NCI-H2107 (cell line): ENCODE measurements around the gene MCHR1.
"Not testable (repeated sequence)": the region's sequence is repeated elsewhere in the genome, so short reads cannot be mapped to it uniquely, and the experiment has no call there.

Experiments used
- DNase-seq: peaks from one replicate; lab custom pipeline; 2025; lab: John Stamatoyannopoulos, UW

Gene MCHR1

GRCh38 chr22:40691532-40691931 lies 12.2 kb downstream of the MCHR1 start:
- DNase-seq, result no peak

DNA sequence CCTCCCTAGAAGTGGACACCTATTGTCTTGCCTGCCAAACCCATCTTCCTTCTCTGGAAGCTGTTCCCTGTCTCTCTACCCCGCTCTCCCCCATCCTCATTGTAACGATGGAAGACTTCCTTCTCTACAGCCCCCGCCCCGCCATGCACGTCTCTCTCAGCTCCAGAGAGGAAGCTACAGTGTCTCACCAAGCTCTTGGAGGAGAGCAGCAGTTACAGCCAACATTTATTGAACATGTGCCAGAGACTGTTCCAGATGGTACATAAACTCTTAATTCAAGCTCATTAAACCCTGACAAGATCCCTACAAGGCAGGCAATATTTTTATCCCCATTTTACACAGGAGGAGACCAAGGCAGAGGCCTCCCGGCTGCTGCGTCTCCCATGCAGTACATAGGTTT lies 15.1 kb downstream of the MCHR1 start:
- no peak for DNase-seq

GRCh38 chr22:40701274-40701673 lies 22.0 kb downstream of the MCHR1 start:
- DNase-seq, result no peak

DNA sequence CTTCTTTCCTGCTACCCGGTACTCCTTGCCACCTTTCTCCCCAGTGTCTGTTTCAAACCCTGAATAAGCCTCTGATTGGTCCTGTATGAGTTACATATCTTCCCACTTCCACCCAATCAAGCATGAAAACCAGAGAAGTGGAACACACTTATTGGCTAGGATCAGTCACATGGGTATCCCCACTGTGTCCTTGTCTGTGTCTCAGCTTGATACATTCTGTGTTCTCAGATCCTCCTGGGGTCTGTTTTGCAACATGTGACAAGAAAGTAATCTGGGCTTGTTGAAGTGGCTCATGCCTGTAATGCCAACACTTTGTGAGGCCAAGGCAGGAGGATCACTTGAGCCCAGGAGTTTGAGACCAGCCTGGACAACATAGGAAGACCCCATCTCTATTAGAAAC lies 23.9 kb downstream of the MCHR1 start:
- DNase-seq, result no peak

DNA sequence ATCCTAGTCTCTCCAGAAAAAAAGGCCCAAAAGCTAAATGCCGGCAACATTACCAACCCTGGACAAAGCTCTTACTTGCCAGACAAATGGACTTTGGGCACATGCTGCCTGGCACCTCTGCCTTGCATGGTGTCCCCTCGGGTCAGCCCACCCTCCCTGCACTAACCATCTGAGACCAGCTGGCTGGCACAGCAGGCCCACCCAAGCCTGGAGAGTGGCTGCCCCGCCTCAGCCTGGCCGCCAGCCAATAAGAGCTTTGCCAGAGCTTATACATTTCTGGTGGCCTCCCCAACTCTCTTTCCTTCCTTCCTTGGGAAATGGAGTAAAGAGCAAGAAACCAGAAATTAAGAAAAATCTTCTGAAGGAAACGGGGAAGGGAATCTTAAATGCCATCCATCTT lies 24.5 kb downstream of the MCHR1 start:
- no peak for DNase-seq

- DNase-seq, result no peak
Measured at GRCh38 chr22:40705918-40706682, 26.8 kb downstream of the MCHR1 start.

- no peak for DNase-seq
Measured at GRCh38 chr22:40707154-40707553, 27.9 kb downstream of the MCHR1 start.

- DNase-seq, result no peak
Measured at GRCh38 chr22:40708177-40708576, 28.9 kb downstream of the MCHR1 start.

DNA sequence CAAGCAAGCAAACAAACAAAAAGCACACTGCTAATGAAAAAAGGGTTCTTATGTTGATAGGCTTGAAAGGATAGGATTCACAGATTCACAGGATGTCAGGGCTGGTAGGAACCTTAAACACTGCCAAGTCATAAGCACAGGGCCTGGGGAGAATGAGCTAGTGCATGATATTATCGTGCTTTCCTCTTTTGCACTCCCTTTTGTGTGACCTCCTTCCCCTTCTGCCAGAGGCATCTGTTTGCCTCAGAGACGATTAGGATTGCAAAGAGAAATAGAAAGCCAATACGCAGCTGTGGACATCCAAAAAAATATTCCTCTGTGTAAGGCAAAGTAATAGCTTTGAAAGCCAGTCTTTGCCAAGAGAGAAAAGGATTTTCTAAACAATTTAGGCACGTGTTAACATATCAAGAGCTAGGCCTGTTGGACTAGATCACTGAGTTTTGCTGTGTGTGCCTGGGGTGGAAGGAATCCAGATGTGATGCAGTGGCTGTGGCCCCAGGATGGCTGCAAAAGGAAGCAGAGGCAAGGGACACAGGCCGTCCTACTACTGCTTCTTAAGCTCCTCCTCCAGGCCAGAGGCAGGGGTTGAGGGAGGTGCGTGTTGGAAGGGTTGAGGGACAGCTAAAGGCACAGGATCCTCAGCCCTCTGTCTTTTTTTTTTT lies 30.6 kb downstream of the MCHR1 start:
- DNase-seq, result no peak

- DNase-seq, result no peak
Measured at GRCh38 chr22:40712311-40712710, 33.0 kb downstream of the MCHR1 start.

DNA sequence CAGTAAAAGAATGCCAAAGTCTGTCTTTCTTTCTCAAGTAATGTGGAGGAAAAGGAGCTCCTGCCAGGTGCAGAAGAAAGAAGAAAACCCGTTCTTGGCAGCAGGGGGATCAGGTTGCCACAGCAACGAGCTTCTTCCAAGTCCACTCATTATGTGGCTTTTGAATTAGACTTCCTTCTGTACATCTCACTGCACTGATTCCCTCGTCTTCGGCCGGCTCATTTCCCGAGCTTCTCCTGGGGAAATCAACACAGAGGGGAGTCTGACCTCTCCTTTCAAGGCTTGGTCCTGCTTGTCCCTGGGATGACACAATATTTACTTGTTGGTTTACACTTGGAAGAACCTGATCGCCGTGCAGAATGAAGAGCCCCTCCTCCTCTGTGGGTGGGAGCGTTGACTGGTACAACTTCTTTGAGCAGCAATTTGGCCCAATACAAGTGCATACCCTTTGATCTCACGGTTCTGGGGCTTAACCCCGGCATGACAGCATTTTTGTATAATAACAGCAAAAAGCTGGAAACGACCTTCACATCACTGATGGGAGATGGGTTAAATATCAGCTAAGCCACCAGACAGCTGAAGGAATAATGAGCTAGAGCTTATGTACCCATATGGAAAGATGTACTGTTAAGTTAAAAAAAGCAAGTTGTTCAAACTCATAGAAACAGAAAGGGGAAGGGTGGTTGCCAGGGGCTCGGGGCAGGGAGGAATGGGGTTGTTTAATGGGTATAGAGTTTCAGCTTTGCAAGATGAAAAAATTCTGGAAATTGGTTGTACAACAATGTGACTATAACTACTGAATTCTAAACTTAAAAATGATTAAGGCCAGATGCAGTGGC lies 35.4 kb downstream of the MCHR1 start:
- no peak for DNase-seq

- no peak for DNase-seq
Measured at GRCh38 chr22:40716116-40716515, 36.8 kb downstream of the MCHR1 start.

- DNase-seq, result not testable (repeated sequence)
Measured at GRCh38 chr22:40717657-40718056, 38.4 kb downstream of the MCHR1 start.

DNA sequence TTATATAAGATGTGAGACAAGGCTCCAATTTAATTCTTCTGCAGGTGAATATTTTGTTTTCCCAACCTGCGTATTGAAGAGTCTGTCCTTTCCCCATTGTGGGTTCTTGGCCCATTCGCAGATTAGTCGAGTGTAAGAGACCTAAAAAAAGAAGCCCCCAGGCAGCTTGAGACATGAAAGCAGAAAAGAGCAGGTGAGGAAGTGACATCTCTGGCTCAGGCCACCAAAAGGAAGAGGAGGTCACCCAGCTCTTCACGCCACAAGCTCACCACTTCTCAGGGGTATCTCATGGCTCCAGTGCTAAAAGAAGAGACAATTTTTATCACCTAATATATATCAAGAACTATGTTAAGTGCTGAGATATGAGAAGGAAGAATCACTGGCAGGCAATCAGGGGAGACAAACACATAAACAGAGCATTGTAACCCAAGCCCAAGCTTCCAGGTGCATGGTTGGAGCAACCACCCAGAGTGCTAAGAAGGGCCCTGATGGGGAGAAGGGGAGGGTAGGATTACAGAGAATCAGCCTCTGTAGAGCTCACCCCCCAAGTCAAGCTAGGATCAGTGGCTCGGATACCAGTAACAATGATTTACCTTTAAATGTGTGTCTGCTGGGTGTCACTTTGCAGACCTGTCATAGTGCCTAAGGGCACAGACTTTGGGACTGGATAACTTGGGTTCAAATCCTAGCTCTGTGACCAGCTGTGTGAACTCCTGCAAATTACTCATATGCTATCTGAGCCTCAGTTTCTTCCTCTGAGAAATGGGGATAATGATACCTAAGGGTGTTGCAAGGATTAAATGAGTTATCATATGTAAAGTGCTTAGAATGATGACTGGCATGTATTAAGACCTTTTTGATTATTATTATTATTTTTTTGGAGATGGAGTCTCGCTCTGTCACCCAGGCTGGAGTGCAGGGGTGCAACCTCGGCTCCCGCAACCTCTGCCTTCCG lies 39.2 kb downstream of the MCHR1 start:
- no peak for DNase-seq

- no peak for DNase-seq
Measured at GRCh38 chr22:40719599-40719998, 40.3 kb downstream of the MCHR1 start.

DNA sequence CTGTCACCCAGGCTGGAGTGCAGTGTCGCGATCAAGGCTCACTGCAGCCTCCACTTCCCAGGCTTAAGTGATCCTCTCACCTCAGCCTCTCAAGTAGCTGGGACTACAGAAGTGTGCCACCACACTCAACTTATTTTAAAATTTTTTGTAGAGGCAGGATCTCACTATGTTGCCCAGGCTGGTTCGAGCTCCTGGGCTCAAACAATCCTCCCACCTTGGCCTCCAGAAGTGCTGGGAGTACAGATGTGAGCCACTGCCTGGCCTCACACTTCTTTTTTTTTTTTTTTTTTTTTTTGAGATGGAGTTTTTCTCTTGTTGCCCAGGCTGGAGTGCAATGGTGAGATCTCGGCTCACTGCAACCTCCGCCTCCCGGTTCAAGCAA lies 40.9 kb downstream of the MCHR1 start:
- DNase-seq, result not testable (repeated sequence)

DNA sequence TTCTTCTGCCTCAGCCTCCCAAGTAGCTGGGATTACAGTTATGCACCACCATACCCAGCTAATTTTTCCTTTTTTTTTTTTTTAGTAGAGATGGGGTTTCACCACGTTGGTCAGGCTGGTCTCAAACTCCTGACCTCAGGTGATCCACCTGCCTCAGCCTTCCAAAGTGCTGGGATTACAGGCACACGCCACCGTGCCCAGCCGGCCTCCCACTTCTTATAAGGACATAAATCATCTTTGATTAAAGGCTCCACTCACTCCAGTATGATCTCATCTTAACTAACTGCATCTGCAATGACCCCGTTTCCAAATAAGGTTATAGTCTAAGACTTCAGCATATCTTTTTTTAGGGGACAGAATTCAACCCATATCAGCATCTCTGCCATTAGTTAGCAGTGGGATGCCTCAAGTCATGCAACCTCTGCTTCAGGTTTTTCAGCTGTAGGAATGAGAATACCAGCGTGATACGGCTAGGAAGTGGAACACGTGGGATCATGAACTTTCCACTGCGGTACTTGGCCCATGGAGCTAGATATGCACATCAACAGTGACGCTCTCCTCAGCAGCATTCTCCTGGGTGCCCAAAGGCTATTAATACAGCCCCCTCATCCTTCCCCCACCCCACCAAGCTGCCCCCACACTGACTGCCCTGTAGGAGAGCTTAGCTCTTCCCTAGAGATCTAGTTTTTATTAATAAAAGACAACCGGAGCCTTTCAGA lies 41.4 kb downstream of the MCHR1 start:
- no peak for DNase-seq

DNA sequence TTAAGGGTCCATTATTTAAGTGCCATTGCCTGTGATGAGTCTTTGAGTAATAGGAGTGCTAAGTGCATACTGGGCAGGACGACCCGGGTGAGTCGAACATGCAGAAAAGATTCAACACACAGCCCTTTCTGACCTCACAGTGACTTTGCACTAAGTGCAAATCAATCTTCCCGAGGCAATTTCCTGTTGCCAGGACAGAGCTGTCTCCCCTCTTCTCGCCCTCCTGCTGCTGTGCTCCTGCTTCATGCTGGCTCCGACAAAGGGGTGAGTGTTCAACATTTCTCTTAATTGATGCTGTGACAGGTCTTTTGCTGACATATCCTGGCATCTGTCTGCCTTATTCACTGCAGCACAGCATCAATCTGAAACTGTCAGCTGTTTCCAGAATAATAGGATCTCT lies 42.0 kb downstream of the MCHR1 start:
- DNase-seq, result no peak

DNA sequence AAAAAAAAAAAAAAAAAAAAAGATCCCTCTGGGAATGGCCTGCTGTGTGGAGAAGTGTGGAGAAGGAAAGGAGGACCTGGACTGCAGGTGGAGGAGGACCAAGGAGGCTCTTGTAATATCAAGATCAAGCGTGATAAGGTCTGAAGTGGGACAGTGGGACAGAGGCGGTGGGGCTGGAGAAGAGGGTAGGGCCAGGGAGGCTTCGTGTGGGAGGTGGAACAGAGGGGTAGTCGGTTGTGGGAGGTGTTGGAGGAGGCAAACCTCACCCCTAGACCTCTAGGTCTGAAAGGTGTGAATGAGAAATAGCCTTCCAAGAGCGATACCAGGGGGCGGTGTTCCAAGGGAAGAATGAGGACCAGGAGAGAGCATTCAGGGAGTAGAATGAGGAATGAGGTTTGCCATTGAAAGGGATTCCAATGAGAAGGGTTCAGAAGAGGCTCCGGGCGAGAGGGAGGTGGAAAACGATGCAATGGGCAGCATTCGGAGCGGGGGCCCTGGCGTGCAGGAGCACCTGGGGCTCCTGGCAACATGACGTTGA lies 44.2 kb downstream of the MCHR1 start:
- DNase-seq, result no peak

DNA sequence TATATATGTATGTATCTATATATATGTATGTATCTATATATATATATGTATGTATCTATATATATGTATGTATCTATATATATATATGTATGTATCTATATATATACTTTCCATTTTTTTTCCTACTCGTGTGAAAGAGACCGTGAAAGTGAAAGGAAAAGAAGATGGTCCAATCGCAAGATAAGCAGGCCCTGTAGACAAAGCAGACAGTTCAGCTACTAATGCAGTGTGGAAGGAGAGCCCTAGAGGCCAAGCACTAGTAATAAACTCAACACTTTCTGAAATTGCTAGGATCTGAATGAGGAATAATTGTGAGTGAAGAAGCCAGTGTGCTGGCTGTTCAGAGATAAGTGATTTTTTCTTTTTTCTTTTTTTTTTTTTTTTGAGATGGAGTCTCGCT lies 47.2 kb downstream of the MCHR1 start:
- no peak for DNase-seq
